PC-3 (cell line): ENCODE measurements around the gene CCM2. TPM values are rescaled to one million over a fixed set of nuclear protein-coding genes. Genes with fewer than 3 reads are reported as not detected.

Experiments
- ATAC-seq: fragments of 200-7000 bp; cut with Tn5 transposase; 2 replicates; pipeline ENCODE4 v1.9.1; 2020; ENCODE audit warnings: mild to moderate bottlenecking, moderate library complexity
- BruUV-seq: library from RNA; stranded (reverse); fragments of 400-500 nt; replicated peaks from 2 replicates; lab custom pipeline; 2021; lab: Mats Ljungman, UMichigan
- CTCF ChIA-PET: fragments of 300-600 bp; sonication (Branson Sonifier 250); formaldehyde crosslinking; loops from one replicate; lab custom pipeline; 2022; ENCODE audit warnings: antibody characterized with exemption; lab: Charles Lee
- POLR2A ChIA-PET: fragments of 300-600 bp; sonication (Branson Sonifier 250); formaldehyde crosslinking; loops from one replicate; lab custom pipeline; 2022; ENCODE audit warnings: antibody characterized with exemption; ENCODE audit not compliant: unreplicated experiment; lab: Charles Lee
- DNase-seq: peaks from one replicate; pipeline ENCODE4 v3.0.0-alpha.2; 2015
- H2AFZ ChIP-seq: fragments of 300-600 bp; sonication (generic); 2 replicates; pipeline ENCODE4 v1.6.0; 2016; ENCODE audit warnings: antibody characterized with exemption, low read length
- H3F3A ChIP-seq: fragments of 300-600 bp; sonication (generic); one replicate; pipeline ENCODE4 v1.6.0; 2017; ENCODE audit warnings: antibody characterized with exemption, low read length, control low read depth, mild to moderate bottlenecking; ENCODE audit not compliant: unreplicated experiment
- H3K27ac ChIP-seq: fragments of 300-600 bp; sonication (generic); 2 replicates; pipeline ENCODE4 v1.5.1; 2016; ENCODE audit warnings: mild to moderate bottlenecking, low read length
- H3K27me3 ChIP-seq: fragments of 300-600 bp; sonication (generic); 2 replicates; pipeline ENCODE4 v1.6.1; 2016; ENCODE audit warnings: low read length, mixed read lengths
- H3K36me3 ChIP-seq: fragments of 300-600 bp; sonication (generic); 2 replicates; pipeline ENCODE4 v1.6.1; 2016; ENCODE audit warnings: low read depth, mixed run types, low read length, mixed read lengths
- H3K4me1 ChIP-seq: fragments of 300-600 bp; sonication (generic); 2 replicates; pipeline ENCODE4 v1.5.1; 2016; ENCODE audit warnings: low read length; ENCODE audit not compliant: insufficient read depth
- H3K4me2 ChIP-seq: fragments of 300-600 bp; sonication (generic); 2 replicates; pipeline ENCODE4 v1.6.0; 2016; ENCODE audit warnings: low read length
- H3K4me3 ChIP-seq: fragments of 300-600 bp; sonication (generic); 2 replicates; pipeline ENCODE4 v1.5.1; 2016; ENCODE audit warnings: mild to moderate bottlenecking, low read length, mixed read lengths
- H3K79me2 ChIP-seq: fragments of 300-600 bp; sonication (generic); 2 replicates; pipeline ENCODE4 v1.6.1; 2017; ENCODE audit warnings: low read length, mixed read lengths
- H3K9ac ChIP-seq: fragments of 300-600 bp; sonication (generic); 2 replicates; pipeline ENCODE4 v1.6.0; 2016; ENCODE audit warnings: mild to moderate bottlenecking, low read length
- H3K9me2 ChIP-seq: fragments of 300-600 bp; sonication (generic); replicated peaks from 2 replicates; pipeline ENCODE4 v1.6.1; 2016; ENCODE audit warnings: mixed run types, low read length, mixed read lengths
- H3K9me3 ChIP-seq: fragments of 300-600 bp; sonication (generic); 2 replicates; pipeline ENCODE4 v1.6.1; 2016; ENCODE audit warnings: low read length, mixed read lengths
- H4K20me1 ChIP-seq: fragments of 300-600 bp; sonication (generic); 2 replicates; pipeline ENCODE4 v1.6.1; 2016; ENCODE audit warnings: low read length, mixed read lengths
- EZH2 ChIP-seq: fragments of 300-600 bp; sonication (generic); IDR thresholded peaks from one replicate; pipeline ENCODE4 v1.6.1; 2017; ENCODE audit warnings: antibody characterized with exemption, mild to moderate bottlenecking, low read length; ENCODE audit not compliant: unreplicated experiment
- EZH2phosphoT487 ChIP-seq: fragments of 300-600 bp; sonication (generic); IDR thresholded peaks from 2 replicates; pipeline ENCODE4 v1.6.1; 2018; ENCODE audit warnings: mild to moderate bottlenecking, antibody characterized with exemption, low read length, borderline replicate concordance
- intact Hi-C: fragments of 100-400 bp; cut with micrococcal nuclease; formaldehyde crosslinking; loops from 2 replicates; pipeline ENCODE4 v1.9.0; 2023
- total RNA-seq: library from RNA; depleted of rRNA; stranded (reverse); fragments of >200 nt; gene quantifications from 2 replicates; pipeline ENCODE4 v1.2.3, GENCODE V29; 2014
- TF ChIP-seq, protein P1 (sequence below): fragments of 300-600 bp; sonication (generic); conservative IDR thresholded peaks from 2 replicates; pipeline ENCODE4 v1.5.1; 2017; ENCODE audit warnings: antibody characterized with exemption, low read depth, mild to moderate bottlenecking, low read length

Gene CCM2
- total RNA-seq, 1 experiment from 2014 or later: 56.6 TPM

DNA sequence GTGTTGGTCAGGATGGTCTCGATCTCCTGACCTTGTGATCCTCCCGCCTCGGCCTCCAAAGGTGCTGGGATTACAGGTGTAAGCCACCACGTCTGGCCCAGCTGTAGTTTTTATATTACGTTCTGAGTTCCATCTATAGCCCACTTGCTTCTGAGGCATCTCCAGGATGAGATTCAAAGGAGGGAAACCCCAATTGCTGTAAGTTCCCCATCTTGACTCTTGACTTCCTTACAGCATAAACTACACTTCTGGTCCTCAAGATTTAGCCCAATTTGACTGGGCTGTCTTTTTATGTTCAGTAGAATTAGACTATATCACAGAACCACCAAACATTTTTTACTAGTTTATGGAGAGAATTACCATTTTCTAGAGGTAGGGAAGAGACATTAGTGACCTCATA is 44.3 kb downstream of the CCM2 start:
- TF ChIP-seq EZH2: no peak
- TF ChIP-seq, protein P1, sequence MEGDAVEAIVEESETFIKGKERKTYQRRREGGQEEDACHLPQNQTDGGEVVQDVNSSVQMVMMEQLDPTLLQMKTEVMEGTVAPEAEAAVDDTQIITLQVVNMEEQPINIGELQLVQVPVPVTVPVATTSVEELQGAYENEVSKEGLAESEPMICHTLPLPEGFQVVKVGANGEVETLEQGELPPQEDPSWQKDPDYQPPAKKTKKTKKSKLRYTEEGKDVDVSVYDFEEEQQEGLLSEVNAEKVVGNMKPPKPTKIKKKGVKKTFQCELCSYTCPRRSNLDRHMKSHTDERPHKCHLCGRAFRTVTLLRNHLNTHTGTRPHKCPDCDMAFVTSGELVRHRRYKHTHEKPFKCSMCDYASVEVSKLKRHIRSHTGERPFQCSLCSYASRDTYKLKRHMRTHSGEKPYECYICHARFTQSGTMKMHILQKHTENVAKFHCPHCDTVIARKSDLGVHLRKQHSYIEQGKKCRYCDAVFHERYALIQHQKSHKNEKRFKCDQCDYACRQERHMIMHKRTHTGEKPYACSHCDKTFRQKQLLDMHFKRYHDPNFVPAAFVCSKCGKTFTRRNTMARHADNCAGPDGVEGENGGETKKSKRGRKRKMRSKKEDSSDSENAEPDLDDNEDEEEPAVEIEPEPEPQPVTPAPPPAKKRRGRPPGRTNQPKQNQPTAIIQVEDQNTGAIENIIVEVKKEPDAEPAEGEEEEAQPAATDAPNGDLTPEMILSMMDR: no peak
- no peak for TF ChIP-seq EZH2phosphoT487
- no peaks in the 10 kb centered on the region; the same call in 1 of the 2 replicates for H3K36me3 ChIP-seq
- H3K79me2 ChIP-seq: no peaks in the 10 kb centered on the region
- H3K4me3 ChIP-seq: no peak overlapping the region
- peaks cover 12% of the 10 kb centered on the region; the same call in 1 of the 2 replicates for H3K4me1 ChIP-seq
- H3K9me3 ChIP-seq: no peaks in the 10 kb centered on the region
- no peaks in the 10 kb centered on the region for H3F3A ChIP-seq
- DNase-seq (no peak), ATAC-seq (no peak)
- H3K9ac ChIP-seq: no peak overlapping the region
- no peak overlapping the region for H2AFZ ChIP-seq
- no peaks in the 10 kb centered on the region for H3K27me3 ChIP-seq
- BruUV-seq: no TSS peak
- intact Hi-C loops: no loop called here
- no peak overlapping the region for H3K4me2 ChIP-seq
- POLR2A ChIA-PET: no interaction called here
- no peaks in the 10 kb centered on the region for H3K9me2 ChIP-seq
- no peaks in the 10 kb centered on the region for H4K20me1 ChIP-seq
- CTCF ChIA-PET: no interaction called here
- H3K27ac ChIP-seq: no peak overlapping the region

DNA sequence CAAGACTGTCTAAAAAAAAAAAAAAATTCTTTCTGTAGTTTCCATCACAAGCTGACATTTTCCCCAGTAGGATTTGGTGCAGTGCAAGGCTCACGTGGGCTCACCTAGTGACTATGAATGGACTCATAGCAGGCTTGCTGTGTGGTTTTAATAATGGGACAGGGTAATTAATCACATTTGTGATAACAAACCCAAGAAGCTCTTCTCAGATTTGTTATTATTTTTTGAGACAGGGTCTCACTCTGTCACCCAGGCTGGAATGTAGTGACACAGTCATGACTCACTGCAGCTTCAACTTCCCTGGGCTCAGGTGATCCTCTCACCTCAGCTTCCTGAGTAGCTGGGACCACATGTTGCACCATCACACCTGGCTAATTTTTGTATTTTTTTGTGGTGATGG is 48.7 kb downstream of the CCM2 start:
- Histone ChIP-seq H3K9ac (no peak overlapping the region), H4K20me1 (no peaks in the 10 kb centered on the region), H3K27me3 (no peaks in the 10 kb centered on the region), H3K9me3 (no peaks in the 10 kb centered on the region), H3K27ac (no peak overlapping the region), H3K36me3 (no peaks in the 10 kb centered on the region), H2AFZ (no peak overlapping the region), H3K4me2 (no peak overlapping the region), H3K9me2 (no peaks in the 10 kb centered on the region), H3K4me1 (peaks cover 12% of the 10 kb centered on the region; the same call in 1 of the 2 replicates), H3F3A (no peaks in the 10 kb centered on the region), H3K4me3 (no peak overlapping the region), H3K79me2 (no peaks in the 10 kb centered on the region)
- peak; percentile 85 for ATAC-seq
- BruUV-seq: no TSS peak
- TF ChIP-seq EZH2phosphoT487 (no peak), EZH2 (no peak)
- TF ChIP-seq, protein P1: no peak
- peak; percentile 64 for DNase-seq
- ChIA-PET POLR2A (interaction anchor here (0.6 kb wide), 1 partner anchor 22 kb away, joined by 3 read pairs; no protein-coding TSS in a partner anchor), CTCF (interaction anchor here (0.6 kb wide), 1 partner anchor 34 kb away, joined by 5 read pairs; no protein-coding TSS in a partner anchor)
- intact Hi-C loops: no loop called here

DNA sequence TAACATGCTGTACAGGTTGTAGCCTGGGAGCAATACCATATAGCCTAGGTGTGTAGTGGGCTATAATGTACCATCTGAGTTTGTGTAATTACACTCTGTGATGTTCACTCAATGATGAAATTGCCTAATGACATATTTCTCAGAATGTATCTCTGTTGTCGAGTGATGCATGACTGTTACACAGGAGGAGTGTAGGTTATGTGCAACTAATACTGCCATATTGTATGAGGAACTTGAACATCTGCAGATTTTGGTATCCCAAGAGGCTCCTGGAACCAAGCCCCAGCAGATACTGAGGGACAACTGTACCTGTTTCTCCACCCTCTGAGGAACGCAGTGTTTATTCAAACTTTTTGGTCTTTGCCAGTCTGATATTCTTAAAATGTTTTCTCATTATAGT is 50.2 kb downstream of the CCM2 start:
- TF ChIP-seq EZH2phosphoT487 (no peak), EZH2 (no peak)
- TF ChIP-seq, protein P1: no peak
- H3K4me2 ChIP-seq: no peak overlapping the region
- no peak for DNase-seq
- intact Hi-C loops: no loop called here
- no peaks in the 10 kb centered on the region for H3K9me3 ChIP-seq
- ATAC-seq: no peak
- H3K4me3 ChIP-seq: no peak overlapping the region
- no peak overlapping the region for H3K9ac ChIP-seq
- H3K27ac ChIP-seq: no peak overlapping the region
- no TSS peak for BruUV-seq
- no peaks in the 10 kb centered on the region for H4K20me1 ChIP-seq
- peaks cover 12% of the 10 kb centered on the region; the same call in 1 of the 2 replicates for H3K4me1 ChIP-seq
- no peaks in the 10 kb centered on the region for H3K9me2 ChIP-seq
- H3K27me3 ChIP-seq: no peaks in the 10 kb centered on the region
- H2AFZ ChIP-seq: no peak overlapping the region
- no peaks in the 10 kb centered on the region for H3F3A ChIP-seq
- POLR2A ChIA-PET: no interaction called here
- CTCF ChIA-PET: no interaction called here
- H3K36me3 ChIP-seq: no peaks in the 10 kb centered on the region
- no peaks in the 10 kb centered on the region for H3K79me2 ChIP-seq
